ENCODE results near the gene ACVR1C.
A peak's percentile ranks its signal among the peaks of the same experiment; 100 is the strongest.

The ACVR1C gene
- 0 to 0.25 (median 0.05) reads per million in 18 experiments for total RNA-seq

DNA sequence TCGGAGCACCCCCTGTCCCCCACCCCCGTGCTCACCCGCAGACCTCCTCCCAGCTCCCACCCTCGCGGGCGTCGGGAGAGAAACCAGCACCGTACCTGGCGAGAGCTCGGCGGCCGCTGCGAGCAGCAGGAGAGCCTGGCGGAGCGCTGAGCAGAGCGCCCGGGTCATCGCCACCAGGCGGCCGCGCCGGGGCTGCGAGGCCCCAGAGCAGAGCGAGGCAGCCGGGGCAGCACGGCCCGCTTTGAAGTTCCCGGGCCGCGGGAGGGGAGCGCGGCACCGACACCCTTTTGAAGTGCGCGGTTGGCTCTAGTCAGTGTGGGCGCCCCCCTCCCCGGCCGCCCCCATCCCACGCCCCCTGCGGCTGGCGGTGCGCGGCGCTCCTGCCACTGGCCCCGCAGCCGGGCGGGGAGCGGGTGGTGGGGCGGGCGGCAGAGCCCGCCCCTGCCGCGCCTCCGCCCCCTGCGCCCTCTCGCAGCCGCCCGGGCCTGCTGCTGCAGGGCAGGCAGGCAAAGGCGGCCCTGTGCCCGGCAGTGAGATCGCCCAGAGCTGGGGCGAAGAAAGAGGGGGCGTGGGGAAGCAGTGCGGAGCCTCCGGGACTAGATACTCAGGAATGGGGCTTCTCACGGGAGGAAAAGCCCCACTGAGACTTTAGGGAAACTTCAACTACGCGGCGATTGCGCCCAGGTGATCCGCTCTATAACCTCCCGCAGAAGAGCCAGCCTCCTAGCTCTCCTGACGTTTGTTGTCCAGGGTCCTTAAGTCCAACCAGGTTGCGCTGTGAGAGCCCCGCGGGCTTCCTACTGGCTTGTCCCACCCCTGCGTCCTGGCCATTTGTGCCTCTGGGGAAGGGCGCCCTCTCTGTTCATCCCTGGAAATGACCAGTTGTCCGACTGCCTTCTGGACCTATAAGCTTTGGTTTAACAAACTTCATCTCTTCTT, at the start of gene ACVR1C:
Gene ACVR1C, minus strand, starts transcription at position 388 of the 939 bp plus-strand sequence. Its CDS starts 220 bp downstream, at position 168.
- DNase-seq = peak; percentile 42 to 63

- no peak for DNase-seq
These were observed 49.3 kb upstream of the ACVR1C start for GRCh38 chr2:157677941-157678340.

DNA sequence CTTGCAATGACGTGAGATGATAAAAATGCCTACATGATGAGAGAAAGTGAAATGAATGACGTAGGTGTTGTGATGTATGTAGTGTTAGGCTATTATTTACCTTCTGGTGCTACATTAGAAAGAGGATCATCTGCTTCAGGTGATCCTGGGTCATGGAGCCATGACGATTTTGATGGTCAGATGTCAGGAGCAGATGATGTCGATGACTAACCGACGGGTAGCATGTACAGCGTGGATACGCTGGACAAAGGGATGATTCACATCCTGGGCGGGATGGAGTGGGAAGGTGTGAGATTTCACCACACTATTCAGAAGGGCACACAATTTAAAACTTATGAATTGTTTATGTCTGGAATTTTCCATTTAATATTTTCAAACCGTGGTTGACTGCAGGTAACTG, 43.5 kb upstream of the ACVR1C start:
- DNase-seq = no peak

DNA sequence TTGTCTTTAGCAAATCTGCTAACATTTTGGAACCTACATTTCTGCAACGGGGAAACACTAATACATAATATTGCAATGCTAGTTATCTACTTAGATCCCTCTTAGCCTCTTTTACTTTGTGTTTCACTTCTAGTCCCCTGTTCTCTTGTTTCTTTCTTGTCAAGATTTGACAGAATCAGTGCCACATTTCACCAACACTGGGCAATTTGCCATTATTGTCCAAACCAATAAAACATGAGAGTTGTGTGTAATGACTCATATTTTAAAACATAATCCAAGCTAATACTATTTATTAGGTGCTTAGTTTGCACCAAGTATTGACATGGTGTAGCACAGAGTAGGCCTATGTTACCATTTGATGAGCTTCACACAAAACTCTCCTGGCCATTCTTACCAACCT, 33.7 kb upstream of the ACVR1C start:
- no peak for DNase-seq

- no peak for DNase-seq
These were observed 33.1 kb upstream of the ACVR1C start for GRCh38 chr2:157661776-157662175.

DNA sequence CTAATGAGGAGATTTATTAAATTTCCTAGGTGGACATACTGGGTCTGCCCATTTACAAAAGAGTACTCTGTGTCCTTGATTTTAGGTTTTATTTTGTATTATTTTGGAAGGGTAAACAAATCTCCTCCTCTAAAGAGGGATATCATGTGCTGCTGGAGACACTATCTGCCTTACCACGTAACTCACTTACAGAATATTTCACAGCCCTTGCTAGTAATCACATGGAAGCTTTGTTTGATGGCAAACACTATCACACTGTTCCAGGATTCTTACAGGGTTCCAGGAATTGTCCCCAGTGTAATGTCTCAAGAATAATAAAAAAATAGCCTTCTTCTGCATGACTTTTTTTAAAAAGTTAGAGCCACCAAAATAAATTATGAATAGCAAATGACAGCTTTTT, 29.2 kb upstream of the ACVR1C start:
- DNase-seq = no peak

DNA sequence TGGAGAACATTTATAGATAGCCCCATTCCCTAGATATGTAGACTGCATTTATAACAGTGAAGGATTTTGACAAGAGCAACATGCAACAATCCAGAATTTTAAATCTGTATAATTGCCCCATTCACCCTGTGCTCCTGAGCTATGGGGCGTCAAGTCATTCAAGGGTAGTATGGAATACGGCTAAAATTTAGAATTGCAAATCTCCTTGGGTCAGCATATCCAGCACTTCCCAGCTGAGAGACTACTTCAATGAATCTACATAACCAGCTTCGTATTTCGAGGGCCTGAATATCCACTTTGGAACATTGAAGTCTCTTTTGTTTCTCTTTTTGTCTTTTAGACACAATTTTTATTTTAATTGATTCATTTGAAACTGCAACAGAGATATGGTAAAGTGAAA, 28.4 kb upstream of the ACVR1C start:
- DNase-seq = no peak

DNA sequence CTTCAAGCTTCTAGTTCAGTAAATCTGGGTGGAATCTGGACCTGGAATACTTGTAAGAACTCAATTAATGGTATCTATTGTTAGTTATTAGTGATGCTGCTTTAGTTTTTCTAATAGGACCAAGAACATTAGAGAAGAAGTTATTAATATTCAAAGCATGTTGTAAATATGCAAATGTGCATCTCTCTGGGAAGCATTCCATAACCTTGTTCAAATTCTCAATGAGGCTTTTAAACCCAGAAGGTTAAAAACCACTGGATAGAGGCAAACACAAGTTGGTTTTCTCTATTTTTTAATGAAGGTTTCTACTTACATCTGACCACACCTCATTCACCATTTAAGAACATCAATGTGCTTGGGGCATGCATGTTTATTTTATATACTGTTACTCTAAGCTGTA, 16.1 kb upstream of the ACVR1C start:
- DNase-seq = no peak

DNA sequence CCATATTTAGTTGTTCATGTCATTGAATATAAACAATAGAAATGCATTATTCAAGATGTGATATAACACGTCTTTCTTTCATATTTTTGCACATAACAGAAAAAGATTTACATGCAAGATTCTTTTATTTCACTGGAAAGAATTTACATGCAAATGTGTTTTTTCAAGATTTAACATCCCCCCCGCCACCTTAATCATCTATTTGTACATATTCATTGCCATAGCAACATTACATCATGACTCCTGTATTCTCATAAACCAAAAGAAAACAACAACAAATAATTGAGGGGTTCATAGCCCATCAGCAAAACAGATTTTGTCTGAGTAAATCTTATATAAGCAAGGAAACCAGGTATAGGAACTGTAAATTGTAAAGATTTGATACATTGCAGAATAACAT, 3.2 kb upstream of the ACVR1C start:
- no peak for DNase-seq

DNA sequence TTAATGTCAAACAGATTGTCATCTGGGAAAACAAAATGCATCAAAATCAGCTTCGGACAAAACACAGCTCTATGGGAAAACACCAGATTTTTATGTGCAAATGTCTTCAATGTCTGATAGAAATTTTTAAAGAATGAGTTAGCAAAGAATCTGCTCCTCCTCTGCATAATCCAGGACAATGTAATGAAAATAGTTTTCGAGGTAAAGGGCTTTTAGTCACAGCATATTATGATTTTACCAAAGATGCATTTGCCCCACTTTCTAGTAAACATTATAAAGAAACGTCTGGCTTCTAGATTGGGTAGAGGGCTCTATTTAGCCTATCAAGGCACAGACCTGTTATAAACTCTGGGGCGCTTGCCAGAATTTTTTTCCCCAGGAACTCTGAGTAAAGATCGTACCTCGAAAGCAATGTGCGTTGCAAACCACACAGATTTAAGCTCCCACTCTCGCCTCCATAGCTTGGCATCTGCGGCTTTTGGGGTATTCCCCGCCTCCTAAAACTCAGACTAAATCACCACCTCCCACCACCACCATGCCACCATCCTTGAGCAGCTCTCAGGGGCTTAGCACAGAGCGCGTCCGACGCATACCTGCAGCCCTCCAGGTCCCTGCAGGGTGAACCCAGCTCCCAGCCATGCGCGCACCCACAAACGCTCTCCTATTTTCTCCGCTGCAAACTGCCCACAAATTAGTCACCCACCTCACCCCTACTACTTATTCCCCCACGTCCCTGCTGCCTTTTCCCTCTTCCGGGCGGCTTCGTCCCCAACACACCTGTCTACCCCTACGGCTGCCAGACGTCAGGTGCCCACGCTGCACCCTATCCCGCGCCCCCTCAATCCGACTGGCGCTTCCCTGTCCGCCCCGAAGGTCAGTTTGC, 829 bp downstream of the ACVR1C start:
- no peak for DNase-seq

- DNase-seq = no peak
These were observed 3.4 kb downstream of the ACVR1C start for GRCh38 chr2:157625296-157625695.

- DNase-seq = no peak
These were observed 7.7 kb downstream of the ACVR1C start for GRCh38 chr2:157620956-157621355.

- no peak for DNase-seq
These were observed 16.9 kb downstream of the ACVR1C start for GRCh38 chr2:157611726-157612125.

DNA sequence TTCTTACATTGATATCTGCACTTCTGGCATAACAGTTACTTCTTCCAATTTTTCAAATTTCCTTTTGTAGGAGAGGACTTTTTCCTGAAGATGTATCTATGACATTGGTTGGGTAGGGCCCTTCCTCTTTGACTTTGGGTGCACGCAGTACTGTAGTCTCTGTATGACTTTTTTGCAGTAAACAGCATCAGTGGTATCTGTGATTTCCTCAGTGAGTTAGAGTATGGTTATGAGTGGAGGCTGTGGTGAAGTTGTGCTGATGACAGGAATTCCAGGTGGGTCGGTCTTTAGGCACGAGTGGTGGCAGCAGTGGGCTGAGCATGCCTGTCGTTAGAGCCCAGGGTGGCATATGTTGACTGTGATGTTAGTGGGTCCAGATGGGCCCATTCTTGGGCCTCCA, 17.6 kb downstream of the ACVR1C start:
- DNase-seq = no peak

GRCh38 chr2:157606534-157606933, 22.1 kb downstream of the ACVR1C start:
- DNase-seq = no peak

- DNase-seq = no peak
These were observed 25.5 kb downstream of the ACVR1C start for GRCh38 chr2:157603198-157603597.

DNA sequence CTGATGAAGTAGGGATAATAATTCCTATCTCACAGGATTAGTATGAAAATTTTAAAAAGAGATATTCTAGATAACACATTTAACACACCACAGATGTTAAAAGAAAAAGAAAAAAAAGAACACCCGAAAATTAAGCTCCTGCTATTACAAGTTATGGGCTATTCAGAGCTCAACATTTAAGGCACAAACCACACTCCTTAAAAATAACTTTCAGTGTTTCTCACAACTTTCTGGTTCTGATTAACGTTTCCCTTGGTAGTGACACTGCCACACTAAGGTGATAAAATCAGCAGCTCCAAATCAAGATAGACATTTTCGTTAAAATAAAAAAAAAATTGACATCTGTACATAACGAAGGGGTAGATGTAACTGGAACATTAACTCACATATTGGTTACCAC, 26.9 kb downstream of the ACVR1C start:
- no peak for DNase-seq

DNA sequence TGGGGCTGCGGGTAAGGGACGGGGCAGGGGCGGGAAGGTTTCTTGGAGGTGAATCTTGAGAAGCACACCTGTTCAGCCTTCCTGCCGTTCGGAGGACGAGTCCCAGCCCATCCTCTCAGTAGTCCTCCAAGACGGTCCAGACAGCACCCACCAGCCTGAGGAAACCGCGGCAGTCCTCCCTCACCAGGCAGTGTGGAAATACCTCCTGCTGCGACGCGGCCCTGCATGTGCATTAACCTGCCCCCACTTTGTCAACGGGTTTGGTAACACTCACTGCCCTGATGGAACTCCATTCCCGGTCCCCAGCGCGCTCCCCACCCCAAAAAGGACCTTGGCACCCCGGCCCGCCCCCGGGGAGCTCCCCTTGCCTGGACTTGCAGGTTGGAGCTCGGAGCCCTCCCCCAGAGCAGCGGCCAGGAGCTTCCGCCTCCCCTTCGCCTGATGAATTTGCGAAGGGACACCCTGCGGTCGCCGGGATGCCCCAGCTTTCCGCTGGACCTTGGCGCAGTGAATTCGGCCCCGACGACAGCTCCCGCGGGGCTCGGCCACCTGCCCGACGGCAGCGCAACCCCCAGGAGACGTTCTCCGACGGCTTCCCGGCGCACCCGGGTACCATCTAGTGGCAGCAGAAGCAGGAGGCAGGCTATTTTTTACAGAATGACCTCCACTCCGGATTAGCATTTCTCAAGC, 31.5 kb downstream of the ACVR1C start:
- DNase-seq = peak in 1 of 2 donors; percentile 42

DNA sequence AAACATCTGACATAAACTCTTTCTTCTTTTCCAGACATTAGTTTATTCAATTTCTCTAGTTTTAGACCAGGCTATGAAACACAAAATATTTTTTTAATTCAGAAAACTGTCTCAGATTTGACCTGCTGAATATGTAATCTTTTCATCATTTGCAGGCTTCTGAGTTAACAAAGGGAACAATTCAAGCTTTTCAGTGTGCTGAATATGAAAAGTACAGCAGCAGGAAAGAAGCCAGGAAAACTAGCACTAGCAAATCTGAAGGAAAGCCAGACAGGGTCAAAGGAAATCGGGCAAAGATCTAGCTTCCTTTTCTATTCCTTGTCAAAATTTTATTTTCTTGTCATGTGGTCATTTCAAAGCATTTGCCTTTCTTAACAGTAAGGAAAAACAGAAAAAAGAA, 35.3 kb downstream of the ACVR1C start:
- DNase-seq = no peak

- peak; percentile 9 to 10 for DNase-seq
These were observed 35.7 kb downstream of the ACVR1C start for GRCh38 chr2:157592948-157593347.

GRCh38 chr2:157592374-157592773, 36.3 kb downstream of the ACVR1C start:
- no peak for DNase-seq

GRCh38 chr2:157587576-157587975, 41.1 kb downstream of the ACVR1C start:
- no peak for DNase-seq

GRCh38 chr2:157574165-157574564, 54.5 kb downstream of the ACVR1C start:
- no peak for DNase-seq
